ENCODE data around the gene OLAH. TPM values are rescaled to one million over a fixed set of nuclear protein-coding genes. Genes with fewer than 3 reads are reported as not detected.

The OLAH gene
- polyA plus RNA-seq, 1 donor (not counting 4 experiments of a cell fraction or from before 2014, with no cell fraction given) = 0.54 TPM

GRCh38 chr10:15112657-15113056, 68.9 kb downstream of the OLAH start:
- H3K4me3 ChIP-seq (ENCODE audit: control insufficient read depth in 2 of 3, extremely low read depth in 1 of 3, insufficient read depth in 2 of 3, low read depth in 1 of 3, low read length in 3 of 3) = no peak overlapping the region
- H4K20me1 ChIP-seq (ENCODE audit: control insufficient read depth, extremely low read depth, insufficient read depth, low read length) = no peaks in the 10 kb centered on the region
- FAIRE-seq = no peak
- no peak overlapping the region for H3K27ac ChIP-seq (ENCODE audit: control insufficient read depth, insufficient read depth, low read length)
- no peak overlapping the region for H2AFZ ChIP-seq (ENCODE audit: control insufficient read depth, low read length)
- dilution Hi-C loops (cut with MboI; ENCODE audit: extremely low pct_ligation_motif_present, low sequenced_read_pairs) = no loop called here
- H3K4me1 ChIP-seq (ENCODE audit: control insufficient read depth, extremely low read depth, insufficient read depth, low read length) = no peaks in the 10 kb centered on the region
- peaks cover 8 to 11% of the 10 kb centered on the region in 2 experiments for H3K36me3 ChIP-seq (ENCODE audit: control insufficient read depth in 2 of 2, extremely low read depth in 1 of 2, insufficient read depth in 2 of 2, low read length in 2 of 2)
- H3K4me2 ChIP-seq (ENCODE audit: control insufficient read depth, extremely low read depth, insufficient read depth, low read depth, low read length) = no peak overlapping the region
- H3K27me3 ChIP-seq (ENCODE audit: control insufficient read depth, extremely low read depth, insufficient read depth, low read length) = no peaks in the 10 kb centered on the region
- TF ChIP-seq CTCF (optimal IDR thresholded peaks at IDR 0.05 in 1 of 3, IDR thresholded peaks at IDR 0.05 in 1 of 3, conservative IDR thresholded peaks at IDR 0.05 in 1 of 3; ENCODE audit: extremely low read depth in 1 of 3, insufficient read depth in 2 of 3, low read length in 3 of 3) (no peak), EZH2 (IDR thresholded peaks at IDR 0.05; ENCODE audit: low read length) (no peak)
- H3K79me2 ChIP-seq (ENCODE audit: control insufficient read depth, insufficient read depth, low read length) = no peaks in the 10 kb centered on the region
- H3K9me1 ChIP-seq (ENCODE audit: control insufficient read depth, extremely low read depth, insufficient read depth, low read length) = no peaks in the 10 kb centered on the region
- no peaks in the 10 kb centered on the region for H3K9me3 ChIP-seq (ENCODE audit: control insufficient read depth, low read depth, low read length)
- DNase-seq (ENCODE audit: low read depth, low spot score) = no peak
- H3K9ac ChIP-seq (ENCODE audit: control insufficient read depth, extremely low read depth, insufficient read depth, low read length) = no peak overlapping the region

GRCh38 chr10:15113766-15114165, 70.0 kb downstream of the OLAH start:
- Histone ChIP-seq H3K27me3 (ENCODE audit: control insufficient read depth, extremely low read depth, insufficient read depth, low read length) (no peaks in the 10 kb centered on the region), H3K79me2 (ENCODE audit: control insufficient read depth, insufficient read depth, low read length) (no peaks in the 10 kb centered on the region), H3K4me2 (ENCODE audit: control insufficient read depth, extremely low read depth, insufficient read depth, low read depth, low read length) (no peak overlapping the region), H3K4me3 (ENCODE audit: control insufficient read depth in 2 of 3, extremely low read depth in 1 of 3, insufficient read depth in 2 of 3, low read depth in 1 of 3, low read length in 3 of 3) (no peak overlapping the region), H2AFZ (ENCODE audit: control insufficient read depth, low read length) (no peak overlapping the region), H3K9ac (ENCODE audit: control insufficient read depth, extremely low read depth, insufficient read depth, low read length) (no peak overlapping the region), H4K20me1 (ENCODE audit: control insufficient read depth, extremely low read depth, insufficient read depth, low read length) (no peaks in the 10 kb centered on the region), H3K9me1 (ENCODE audit: control insufficient read depth, extremely low read depth, insufficient read depth, low read length) (no peaks in the 10 kb centered on the region), H3K27ac (ENCODE audit: control insufficient read depth, insufficient read depth, low read length) (no peak overlapping the region), H3K36me3 (ENCODE audit: control insufficient read depth in 2 of 2, extremely low read depth in 1 of 2, insufficient read depth in 2 of 2, low read length in 2 of 2) (peaks cover 10 to 16% of the 10 kb centered on the region in 2 experiments), H3K4me1 (ENCODE audit: control insufficient read depth, extremely low read depth, insufficient read depth, low read length) (no peaks in the 10 kb centered on the region), H3K9me3 (ENCODE audit: control insufficient read depth, low read depth, low read length) (no peaks in the 10 kb centered on the region)
- TF ChIP-seq CTCF (optimal IDR thresholded peaks at IDR 0.05 in 1 of 3, IDR thresholded peaks at IDR 0.05 in 1 of 3, conservative IDR thresholded peaks at IDR 0.05 in 1 of 3; ENCODE audit: extremely low read depth in 1 of 3, insufficient read depth in 2 of 3, low read length in 3 of 3) = no peak
- no peak for TF ChIP-seq EZH2 (IDR thresholded peaks at IDR 0.05; ENCODE audit: low read length)
- dilution Hi-C loops (cut with MboI; ENCODE audit: extremely low pct_ligation_motif_present, low sequenced_read_pairs) = no loop called here
- DNase-seq (ENCODE audit: low read depth, low spot score) (no peak), FAIRE-seq (no peak)

All from keratinocyte (primary cell).